ENCODE measurements around the gene TMTC1.
A peak's percentile ranks its signal among the peaks of the same experiment; 100 is the strongest.

DNA sequence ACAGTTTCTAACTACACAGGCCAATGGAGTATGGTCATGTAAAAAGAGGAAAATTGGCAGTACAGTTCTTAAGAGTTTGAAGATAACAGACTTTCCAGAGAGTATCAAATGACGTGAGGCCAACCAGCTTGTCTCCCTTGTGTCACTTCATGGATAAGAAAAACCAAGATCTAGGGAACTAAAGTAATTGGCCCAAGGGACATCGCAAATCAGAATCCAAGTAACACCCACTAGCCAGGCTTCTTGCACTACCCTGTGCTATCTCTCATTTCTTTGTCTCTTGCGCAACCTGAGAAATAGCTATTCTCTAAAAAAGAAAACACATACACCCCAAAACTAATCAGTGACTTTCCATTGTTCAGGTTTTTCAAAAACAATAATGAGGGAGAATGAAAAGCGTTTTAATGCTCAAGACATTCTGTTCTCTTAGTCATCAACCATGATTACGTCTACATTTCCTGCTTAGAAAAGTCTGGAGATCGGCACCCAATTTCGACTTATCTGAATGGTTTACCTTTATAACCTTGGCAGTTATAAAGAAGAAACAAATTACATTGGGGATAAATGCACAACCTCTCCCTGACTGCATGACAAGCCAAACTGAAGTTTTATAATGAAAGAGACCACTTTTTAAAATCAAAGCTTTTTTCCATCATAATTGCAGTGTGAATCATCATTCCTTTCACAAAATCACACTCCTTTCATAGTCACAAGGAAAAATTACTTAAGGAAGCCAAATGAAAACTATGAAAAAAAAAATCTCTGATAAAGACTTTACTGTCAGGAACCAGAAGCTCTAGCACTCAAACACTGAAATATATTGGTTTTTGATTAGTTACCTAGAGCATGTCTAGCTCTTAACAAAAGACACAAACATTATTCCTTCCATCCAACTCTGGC lies 42.1 kb downstream of the TMTC1 start:
- TF ChIP-seq POLR2A (IDR thresholded peaks at IDR 0.05) = peak in 1 of 2 donors; percentile 10
- TF ChIP-seq, protein P1, sequence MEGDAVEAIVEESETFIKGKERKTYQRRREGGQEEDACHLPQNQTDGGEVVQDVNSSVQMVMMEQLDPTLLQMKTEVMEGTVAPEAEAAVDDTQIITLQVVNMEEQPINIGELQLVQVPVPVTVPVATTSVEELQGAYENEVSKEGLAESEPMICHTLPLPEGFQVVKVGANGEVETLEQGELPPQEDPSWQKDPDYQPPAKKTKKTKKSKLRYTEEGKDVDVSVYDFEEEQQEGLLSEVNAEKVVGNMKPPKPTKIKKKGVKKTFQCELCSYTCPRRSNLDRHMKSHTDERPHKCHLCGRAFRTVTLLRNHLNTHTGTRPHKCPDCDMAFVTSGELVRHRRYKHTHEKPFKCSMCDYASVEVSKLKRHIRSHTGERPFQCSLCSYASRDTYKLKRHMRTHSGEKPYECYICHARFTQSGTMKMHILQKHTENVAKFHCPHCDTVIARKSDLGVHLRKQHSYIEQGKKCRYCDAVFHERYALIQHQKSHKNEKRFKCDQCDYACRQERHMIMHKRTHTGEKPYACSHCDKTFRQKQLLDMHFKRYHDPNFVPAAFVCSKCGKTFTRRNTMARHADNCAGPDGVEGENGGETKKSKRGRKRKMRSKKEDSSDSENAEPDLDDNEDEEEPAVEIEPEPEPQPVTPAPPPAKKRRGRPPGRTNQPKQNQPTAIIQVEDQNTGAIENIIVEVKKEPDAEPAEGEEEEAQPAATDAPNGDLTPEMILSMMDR (IDR thresholded peaks at IDR 0.05) = no peak

Data from heart left ventricle (tissue), 13 donors.